Neural cell (in vitro differentiated cells): ENCODE measurements around the gene SLC12A4.

ENCODE experiments used
- CTCF ChIP-seq: fragments of 450-650 bp; IDR thresholded peaks from 2 replicates; pipeline ENCODE4 v1.5.1; 2014; ENCODE audit warnings: antibody characterized with exemption, mild to moderate bottlenecking, moderate library complexity; ENCODE audit not compliant: poor library complexity, severe bottlenecking
- EP300 ChIP-seq: fragments of 450-650 bp; conservative IDR thresholded peaks from 2 replicates; pipeline ENCODE4 v1.6.1; 2014; ENCODE audit warnings: antibody characterized with exemption, mild to moderate bottlenecking, moderate library complexity; ENCODE audit not compliant: poor library complexity, severe bottlenecking
- EZH2 ChIP-seq: fragments of 200-600, 300-800 bp; shearing (Covaris generic), sonication (generic); IDR thresholded peaks from 2 replicates; pipeline ENCODE4 v1.6.1; 2014; ENCODE audit warnings: antibody characterized with exemption, low read length, borderline replicate concordance, mild to moderate bottlenecking; ENCODE audit not compliant: insufficient read depth, poor library complexity, severe bottlenecking
- TF ChIP-seq, protein P1 (sequence below): IDR thresholded peaks from 2 replicates; pipeline ENCODE4 v1.6.1; 2012; ENCODE audit warnings: borderline replicate concordance

GRCh38 chr16:67940446-67941089, 27.9 kb downstream of the SLC12A4 start:
- TF ChIP-seq CTCF, result no peak
- no peak for TF ChIP-seq EP300
- TF ChIP-seq, protein P1, sequence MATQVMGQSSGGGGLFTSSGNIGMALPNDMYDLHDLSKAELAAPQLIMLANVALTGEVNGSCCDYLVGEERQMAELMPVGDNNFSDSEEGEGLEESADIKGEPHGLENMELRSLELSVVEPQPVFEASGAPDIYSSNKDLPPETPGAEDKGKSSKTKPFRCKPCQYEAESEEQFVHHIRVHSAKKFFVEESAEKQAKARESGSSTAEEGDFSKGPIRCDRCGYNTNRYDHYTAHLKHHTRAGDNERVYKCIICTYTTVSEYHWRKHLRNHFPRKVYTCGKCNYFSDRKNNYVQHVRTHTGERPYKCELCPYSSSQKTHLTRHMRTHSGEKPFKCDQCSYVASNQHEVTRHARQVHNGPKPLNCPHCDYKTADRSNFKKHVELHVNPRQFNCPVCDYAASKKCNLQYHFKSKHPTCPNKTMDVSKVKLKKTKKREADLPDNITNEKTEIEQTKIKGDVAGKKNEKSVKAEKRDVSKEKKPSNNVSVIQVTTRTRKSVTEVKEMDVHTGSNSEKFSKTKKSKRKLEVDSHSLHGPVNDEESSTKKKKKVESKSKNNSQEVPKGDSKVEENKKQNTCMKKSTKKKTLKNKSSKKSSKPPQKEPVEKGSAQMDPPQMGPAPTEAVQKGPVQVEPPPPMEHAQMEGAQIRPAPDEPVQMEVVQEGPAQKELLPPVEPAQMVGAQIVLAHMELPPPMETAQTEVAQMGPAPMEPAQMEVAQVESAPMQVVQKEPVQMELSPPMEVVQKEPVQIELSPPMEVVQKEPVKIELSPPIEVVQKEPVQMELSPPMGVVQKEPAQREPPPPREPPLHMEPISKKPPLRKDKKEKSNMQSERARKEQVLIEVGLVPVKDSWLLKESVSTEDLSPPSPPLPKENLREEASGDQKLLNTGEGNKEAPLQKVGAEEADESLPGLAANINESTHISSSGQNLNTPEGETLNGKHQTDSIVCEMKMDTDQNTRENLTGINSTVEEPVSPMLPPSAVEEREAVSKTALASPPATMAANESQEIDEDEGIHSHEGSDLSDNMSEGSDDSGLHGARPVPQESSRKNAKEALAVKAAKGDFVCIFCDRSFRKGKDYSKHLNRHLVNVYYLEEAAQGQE, result no peak
- TF ChIP-seq EZH2, result no peak
